Right renal cortex interstitium (tissue), 3 donors: ENCODE results near the gene CCDC81. TPM values are rescaled to one million over a fixed set of nuclear protein-coding genes. Genes with fewer than 3 reads are reported as not detected.

Experiments used
- DNase-seq, 3 donors: peaks; one replicate each; pipeline ENCODE4 v3.0.0-alpha.2; 2013; ENCODE audit warnings: low read depth in 3 of 3, low spot score in 2 of 3
- polyA plus RNA-seq, 3 donors: library from polyadenylated mRNA; unstranded; fragments of 120-200 nt; gene quantifications; one replicate each; pipeline ENCODE4 v1.2.1, GENCODE V29; 2013; ENCODE audit not compliant: insufficient read length in 3 of 3

The CCDC81 gene
- polyA plus RNA-seq, 3 donors = 0.92 to 1.5 (median 1.1) TPM

DNA sequence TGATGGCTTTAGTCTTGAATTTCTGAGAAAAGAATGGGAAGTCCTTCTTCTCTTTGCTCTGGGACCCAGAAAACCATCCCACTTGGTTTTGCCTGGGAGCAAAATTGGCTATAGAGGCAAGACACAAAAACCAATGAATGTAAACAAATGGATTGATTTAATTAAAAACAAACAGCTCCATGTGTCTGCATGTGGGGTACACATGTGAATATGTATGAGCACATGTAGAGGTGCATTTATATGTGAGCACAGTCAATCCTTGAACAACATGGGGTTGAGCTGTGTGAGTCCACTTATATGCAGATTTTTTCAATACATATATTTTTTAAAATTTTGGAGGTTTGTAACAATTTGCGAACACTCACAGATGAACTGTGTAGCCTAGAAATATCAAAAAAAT lies 87.2 kb downstream of the CCDC81 start:
- no peak for DNase-seq

- DNase-seq = no peak
Measured at GRCh38 chr11:86463120-86463519, 88.4 kb downstream of the CCDC81 start.

GRCh38 chr11:86463955-86464354 lies 89.3 kb downstream of the CCDC81 start:
- no peak for DNase-seq

DNA sequence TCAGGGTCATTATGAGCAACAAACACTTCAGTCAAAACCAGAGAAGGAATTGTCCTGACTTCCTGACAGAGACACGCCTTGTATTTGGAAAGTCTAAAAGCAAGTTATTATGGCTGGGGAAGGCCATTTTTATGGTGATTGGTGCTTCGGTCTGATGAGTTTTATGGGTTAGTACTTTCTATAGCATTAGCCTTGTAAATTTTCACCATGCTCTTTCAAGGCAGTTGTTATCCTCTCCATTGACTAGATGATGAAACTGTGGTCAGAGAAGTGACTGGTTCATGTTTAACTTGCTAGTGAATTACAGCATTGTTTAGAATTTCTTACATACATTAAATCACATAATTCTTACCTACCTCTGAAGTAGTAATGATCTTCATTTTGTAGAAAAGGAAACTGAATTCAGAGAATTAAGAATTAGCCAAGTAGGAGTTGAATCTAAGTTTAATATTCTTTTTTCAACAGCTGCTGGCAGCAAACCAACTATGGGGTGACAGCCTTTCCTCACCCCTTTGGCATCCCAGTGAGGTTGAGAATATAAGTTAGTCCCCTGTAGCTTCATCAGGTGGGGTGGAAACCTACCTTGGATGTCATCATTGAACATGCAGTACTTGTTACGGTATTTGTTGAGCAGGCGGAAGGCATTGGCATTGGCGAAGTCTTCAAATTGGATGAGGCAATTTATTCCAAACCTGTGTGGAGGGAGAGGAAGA lies 90.0 kb downstream of the CCDC81 start:
- no peak for DNase-seq

GRCh38 chr11:86468169-86468568 lies 93.5 kb downstream of the CCDC81 start:
- DNase-seq = no peak

DNA sequence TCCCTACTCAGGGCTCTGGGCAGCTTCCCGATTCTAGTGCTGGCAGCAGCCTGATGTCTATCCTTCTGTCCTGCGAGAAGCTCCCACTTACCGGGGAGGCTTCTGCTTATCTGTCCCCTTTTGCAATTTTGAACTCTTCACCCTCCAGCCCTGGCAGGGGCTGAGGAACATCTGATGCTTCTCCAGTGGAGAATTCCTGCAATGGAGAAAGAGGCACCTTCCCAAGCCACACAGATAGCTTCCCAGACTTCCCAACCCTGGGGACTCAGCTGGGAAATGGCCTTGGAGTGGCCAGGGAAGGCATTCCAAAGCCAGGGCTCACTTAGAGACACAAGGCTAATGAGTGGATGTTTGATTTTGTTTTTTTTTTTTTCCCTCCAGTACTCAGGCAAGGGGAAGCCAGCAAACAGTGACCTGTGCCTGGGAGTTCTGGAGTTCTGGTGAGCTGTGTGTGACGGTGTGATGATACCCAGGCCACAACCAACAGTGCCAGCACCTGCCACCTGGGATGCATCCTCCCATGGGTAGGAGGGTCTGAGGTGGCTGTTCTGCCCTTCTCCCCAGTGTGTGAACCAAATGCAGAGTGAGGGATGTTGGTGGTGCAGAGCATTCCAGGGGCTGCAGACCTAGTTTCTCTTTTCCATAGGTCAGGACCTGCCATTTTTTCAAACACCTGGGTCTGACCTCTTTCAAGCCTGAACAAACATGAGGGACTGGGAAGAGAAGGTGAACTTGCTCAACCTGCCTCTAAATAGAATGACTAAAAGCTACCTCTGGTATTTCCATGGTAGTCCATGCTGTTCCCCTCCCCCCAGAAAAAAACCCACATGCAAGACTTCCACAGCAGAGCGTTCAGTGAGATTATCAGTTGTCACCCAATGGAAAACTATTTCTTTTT lies 95.1 kb downstream of the CCDC81 start:
- DNase-seq = no peak

Other genes starting within 250 kb of the CCDC81 start
- gene EED, start 130.1 kb upstream of the CCDC81 start, polyA plus RNA-seq = 10 to 100 TPM; 38.0 to 41.4 (median 38.3) TPM
- 10 to 100 TPM; 49.8 to 52.5 (median 50.4) TPM for gene HIKESHI, start 72.6 kb upstream of the CCDC81 start, polyA plus RNA-seq